Spleen (tissue), 11 donors: ENCODE measurements around the gene EML2. TPM values are rescaled to one million over a fixed set of nuclear protein-coding genes. Genes with fewer than 3 reads are reported as not detected.

Experiments
- DNase-seq: peaks from one replicate; pipeline ENCODE4 v3.0.0-alpha.2; 2020
- H3K27ac ChIP-seq, 8 donors: fragments of 200-600 bp; sonication (generic) in 7 of 8; 1 replicate in 4 of 8; 2 replicates in 4 of 8; pipeline versions ENCODE4 v1.5.0 to v1.8.0; 2016 to 2021; ENCODE audit warnings: inconsistent platforms in 4 of 8, mild to moderate bottlenecking in 4 of 8, moderate library complexity in 1 of 8
- H3K27me3 ChIP-seq, 7 donors: fragments of 200-600 bp; sonication (generic) in 6 of 7; replicated peaks in 1 of 7; 1 replicate in 4 of 7; 2 replicates in 3 of 7; pipeline versions ENCODE4 v1.5.0 to v1.8.0; 2016 to 2021; ENCODE audit warnings: inconsistent platforms in 3 of 7, mild to moderate bottlenecking in 1 of 7
- H3K36me3 ChIP-seq, 6 donors: fragments of 200-600 bp; sonication (generic) in 5 of 6; 1 replicate in 4 of 6; 2 replicates in 2 of 6; pipeline versions ENCODE4 v1.5.0 to v1.8.0; 2016 to 2021; ENCODE audit warnings: inconsistent platforms in 2 of 6
- H3K4me1 ChIP-seq, 6 donors: fragments of 200-600 bp; sonication (generic) in 5 of 6; 1 replicate in 3 of 6; 2 replicates in 3 of 6; pipeline versions ENCODE4 v1.5.0 to v1.8.0; 2016 to 2021; ENCODE audit warnings: inconsistent platforms in 3 of 6
- H3K4me3 ChIP-seq, 8 donors: fragments of 200-600 bp; sonication (generic) in 7 of 8; 1 replicate in 4 of 8; 2 replicates in 4 of 8; pipeline versions ENCODE4 v1.5.0 to v1.8.0; 2016 to 2021; ENCODE audit warnings: inconsistent platforms in 4 of 8, mild to moderate bottlenecking in 4 of 8, moderate library complexity in 2 of 8
- H3K9me3 ChIP-seq, 8 donors: fragments of 200-600 bp; sonication (generic) in 7 of 8; 1 replicate in 4 of 8; 2 replicates in 4 of 8; pipeline versions ENCODE4 v1.5.0 to v1.8.0; 2016 to 2021; ENCODE audit warnings: inconsistent platforms in 4 of 8
- POLR2A ChIP-seq, 3 donors: fragments of 450-650 bp; IDR thresholded peaks; one replicate each; pipeline ENCODE4 v1.5.1; 2017; ENCODE audit warnings: antibody characterized with exemption in 3 of 3, mild to moderate bottlenecking in 1 of 3
- POLR2AphosphoS5 ChIP-seq, 3 donors: sonication (generic); formaldehyde crosslinking; IDR thresholded peaks; one replicate each; pipeline ENCODE4 v1.5.1; 2017; ENCODE audit warnings: antibody characterized with exemption in 3 of 3
- WGBS, 5 donors: extraction: QIAGEN DNeasy Blood & Tissue Kit in 3 of 5; methylation state at CpG; one replicate each; pipeline versions ENCODE4 v1.1.5 to v1.1.7; 2013 to 2018; 5-methylcytosine and 5-hydroxymethylcytosine counted together
- intact Hi-C: fragments of 100-400 bp; cut with DNase I; formaldehyde crosslinking; loops from one replicate; pipeline ENCODE4 v1.15.0; 2023; ENCODE audit warnings: low total_unique reads
- polyA plus RNA-seq, 3 donors: library from polyadenylated mRNA; stranded (reverse); fragments of 200-250 nt; gene quantifications; one replicate each; pipeline ENCODE4 v1.2.1, GENCODE V29; 2013
- total RNA-seq, 7 donors: library from RNA; depleted of rRNA in 3 of 7; stranded (reverse); fragments of >200 nt in 3 of 7; fragmentation: NEBNext Ultra II Directional in 4 of 7; extraction: Animal tissue kit (Norgen Biotek cat#: 25700) in 4 of 7; gene quantifications; one replicate each; pipeline versions ENCODE4 v1.1.0 to v1.2.1, GENCODE V29; 2016 to 2021
- TF ChIP-seq, protein P1 (sequence below), 11 experiments: fragments of 200-600 bp in 7 of 11; fragments of 450-650 bp in 4 of 11; sonication (generic) in 4 of 11; IDR thresholded peaks in 8 of 11; conservative IDR thresholded peaks in 3 of 11; 1 replicate in 7 of 11; 2 replicates in 4 of 11; pipeline versions ENCODE4 v1.4.0 to v1.8.0; 2016 to 2021; ENCODE audit warnings: antibody characterized with exemption in 11 of 11, inconsistent platforms in 4 of 11, mild to moderate bottlenecking in 1 of 11
- donor health status: healthy with polysubstance abuse.
- donor health status: DM: no; HTN: no; CAD: no; lungs with moderate emphysema.
- donor health status: DM: no; HTN: no; CAD: no.
- donor health status: Bipolar disorder and iron deficiency.
- donor health status: healthy.
- donor health status: DM: no; HTN: no; CAD: no.
- donor health status: DM: yes; HTN: yes; CAD: no.

EML2 gene
- total and polyA plus RNA-seq, 10 donors, result 27.1 to 60.6 (median 40.4) TPM

DNA sequence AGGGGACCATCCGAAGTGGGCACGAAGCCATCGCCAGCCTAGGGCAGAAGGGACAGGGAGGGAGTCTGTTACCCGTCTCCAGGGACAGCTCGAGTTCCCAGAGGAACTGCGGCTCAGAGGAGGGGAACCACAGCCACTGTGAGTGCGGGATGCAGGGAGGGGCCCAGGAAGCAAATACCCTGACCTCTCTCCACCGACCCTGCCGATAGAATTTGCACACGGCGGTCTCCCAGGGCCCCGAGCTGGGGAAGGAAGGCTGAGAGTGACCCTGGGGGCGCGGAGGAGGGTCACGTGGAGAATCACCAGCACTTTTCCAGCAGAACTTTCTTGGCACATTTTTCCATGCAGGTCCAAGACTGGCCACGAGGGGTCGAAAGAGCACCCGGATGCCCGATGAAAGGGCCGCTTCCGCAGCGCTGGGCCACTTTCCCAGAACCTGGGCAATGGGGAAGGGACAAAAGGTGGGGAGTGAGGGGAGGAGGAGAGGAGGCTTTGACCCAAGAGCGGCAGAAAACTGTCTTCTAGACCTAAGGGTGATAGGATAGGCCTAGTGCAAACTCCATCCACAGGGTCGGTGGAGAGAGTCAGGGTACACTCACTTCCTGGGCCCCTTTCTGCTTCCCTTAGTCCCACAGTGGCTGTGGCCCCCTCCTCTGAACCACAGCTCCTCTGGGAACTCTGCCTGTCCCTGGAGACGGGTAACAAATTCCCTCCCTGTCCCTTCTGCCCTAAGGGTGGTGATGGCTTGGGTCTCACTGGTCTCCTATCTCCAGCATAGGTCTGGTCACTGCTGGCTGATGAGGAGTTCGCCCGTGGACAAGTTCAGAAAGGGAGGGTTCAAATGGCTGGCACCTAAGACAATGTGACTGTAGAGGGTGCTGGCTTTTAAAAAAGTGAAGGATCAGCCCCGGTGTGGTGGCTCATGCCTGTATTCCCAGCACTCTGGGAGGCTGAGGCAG lies 31.8 kb downstream of the EML2 start:
- H3K27ac ChIP-seq, result peak overlapping the region in 5 of 8 donors; percentile 18 to 65 (median 46)
- peaks cover 6 to 18% (median 13%) of the 10 kb centered on the region in 6 donors for H3K4me1 ChIP-seq
- TF ChIP-seq POLR2A (IDR thresholded peaks at IDR 0.05) (no peak), POLR2AphosphoS5 (IDR thresholded peaks at IDR 0.05) (peak; percentile 57 to 68 (median 65))
- TF ChIP-seq, protein P1, sequence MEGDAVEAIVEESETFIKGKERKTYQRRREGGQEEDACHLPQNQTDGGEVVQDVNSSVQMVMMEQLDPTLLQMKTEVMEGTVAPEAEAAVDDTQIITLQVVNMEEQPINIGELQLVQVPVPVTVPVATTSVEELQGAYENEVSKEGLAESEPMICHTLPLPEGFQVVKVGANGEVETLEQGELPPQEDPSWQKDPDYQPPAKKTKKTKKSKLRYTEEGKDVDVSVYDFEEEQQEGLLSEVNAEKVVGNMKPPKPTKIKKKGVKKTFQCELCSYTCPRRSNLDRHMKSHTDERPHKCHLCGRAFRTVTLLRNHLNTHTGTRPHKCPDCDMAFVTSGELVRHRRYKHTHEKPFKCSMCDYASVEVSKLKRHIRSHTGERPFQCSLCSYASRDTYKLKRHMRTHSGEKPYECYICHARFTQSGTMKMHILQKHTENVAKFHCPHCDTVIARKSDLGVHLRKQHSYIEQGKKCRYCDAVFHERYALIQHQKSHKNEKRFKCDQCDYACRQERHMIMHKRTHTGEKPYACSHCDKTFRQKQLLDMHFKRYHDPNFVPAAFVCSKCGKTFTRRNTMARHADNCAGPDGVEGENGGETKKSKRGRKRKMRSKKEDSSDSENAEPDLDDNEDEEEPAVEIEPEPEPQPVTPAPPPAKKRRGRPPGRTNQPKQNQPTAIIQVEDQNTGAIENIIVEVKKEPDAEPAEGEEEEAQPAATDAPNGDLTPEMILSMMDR (IDR thresholded peaks at IDR 0.05 in 8 of 11, conservative IDR thresholded peaks at IDR 0.05 in 3 of 11), result peak; percentile 60 to 90 (median 84)
- DNase-seq, result peak; percentile 84
- intact Hi-C loops, result loop anchor here (5.0 kb wide), 1 partner anchor 35 kb away; no protein-coding TSS in a partner anchor
- H3K4me3 ChIP-seq, result peak overlapping the region in 4 of 8 donors; percentile 4 to 54 (median 8)
- 16 to 20% (median 20%) methylated on average over 26 to 28 of the region's 28 CpGs for WGBS, 5 donors
- peaks cover 0 to 9% (median 0%) of the 10 kb centered on the region in 8 donors for H3K9me3 ChIP-seq
- peaks cover 0 to 40% (median 29%) of the 10 kb centered on the region in 6 donors for H3K36me3 ChIP-seq
- H3K27me3 ChIP-seq, result peaks cover 0 to 21% (median 8%) of the 10 kb centered on the region in 7 donors

DNA sequence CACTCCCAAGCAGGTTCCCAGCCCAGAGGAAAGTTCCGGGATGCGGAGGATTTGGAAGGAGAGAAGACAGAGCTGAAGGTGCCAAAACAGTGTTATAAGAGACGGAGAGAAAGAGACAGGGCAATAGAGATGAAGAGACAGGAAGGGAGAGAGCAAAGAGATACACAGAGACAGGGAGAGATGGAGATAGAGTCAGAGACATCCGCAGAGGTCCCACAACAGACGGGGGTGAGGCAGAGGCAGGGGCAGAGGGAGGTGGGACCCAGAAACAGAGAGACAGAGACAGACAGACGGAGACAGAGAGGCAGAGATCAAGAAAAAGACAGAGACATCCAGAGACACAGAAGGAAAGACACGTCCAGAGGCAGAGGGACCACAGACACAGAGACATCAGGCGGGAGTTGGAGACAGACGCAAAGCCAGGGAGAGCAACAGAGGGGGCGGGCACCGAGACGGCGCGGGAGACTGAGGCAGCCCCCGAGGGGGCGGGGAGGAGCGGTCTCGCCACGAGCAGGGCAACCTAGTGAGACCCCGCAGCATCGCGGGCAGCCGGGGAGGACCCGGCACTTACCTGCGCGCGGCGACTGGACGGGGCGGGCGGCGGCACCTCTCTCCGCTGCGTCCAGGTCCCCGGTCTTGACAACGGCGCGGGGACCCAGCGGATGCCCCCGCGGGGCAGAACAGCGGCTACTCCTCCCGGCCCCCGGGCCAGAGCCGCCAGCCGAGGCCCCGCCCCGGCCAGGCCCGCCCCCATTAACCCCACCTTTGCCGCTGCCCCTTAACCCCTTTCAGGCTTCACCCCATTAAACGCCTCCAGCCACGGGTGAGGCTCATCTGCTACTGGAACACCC lies 37.4 kb downstream of the EML2 start, which contains the start of gene GPR4:
Gene GPR4 (minus strand): TSS at position 689 of the 851 bp plus-strand sequence. CDS start 10,346 bp downstream, outside the sequence.
- peaks cover 7 to 77% (median 44%) of the 10 kb centered on the region in 7 donors for H3K27me3 ChIP-seq
- no peaks in the 10 kb centered on the region for H3K36me3 ChIP-seq
- H3K27ac ChIP-seq, result peak within 1 kb of the TSS in 4 of 8 donors; percentile 9 to 75 (median 40)
- TF ChIP-seq, protein P1 (IDR thresholded peaks at IDR 0.05 in 8 of 11, conservative IDR thresholded peaks at IDR 0.05 in 3 of 11), result no peak
- TF ChIP-seq POLR2AphosphoS5 (IDR thresholded peaks at IDR 0.05) (peak in 2 of 3 donors; percentile 23 to 43), POLR2A (IDR thresholded peaks at IDR 0.05) (no peak)
- H3K4me1 ChIP-seq, result peaks cover 6 to 63% (median 45%) of the 10 kb centered on the region in 6 donors
- no peak for DNase-seq
- intact Hi-C loops, result no loop called here
- no peaks in the 10 kb centered on the region for H3K9me3 ChIP-seq
- 5 to 6% (median 5%) methylated on average over 35 to 52 of the region's 52 CpGs for WGBS, 5 donors
- peak within 1 kb of the TSS; percentile 16 to 64 (median 32) for H3K4me3 ChIP-seq

DNA sequence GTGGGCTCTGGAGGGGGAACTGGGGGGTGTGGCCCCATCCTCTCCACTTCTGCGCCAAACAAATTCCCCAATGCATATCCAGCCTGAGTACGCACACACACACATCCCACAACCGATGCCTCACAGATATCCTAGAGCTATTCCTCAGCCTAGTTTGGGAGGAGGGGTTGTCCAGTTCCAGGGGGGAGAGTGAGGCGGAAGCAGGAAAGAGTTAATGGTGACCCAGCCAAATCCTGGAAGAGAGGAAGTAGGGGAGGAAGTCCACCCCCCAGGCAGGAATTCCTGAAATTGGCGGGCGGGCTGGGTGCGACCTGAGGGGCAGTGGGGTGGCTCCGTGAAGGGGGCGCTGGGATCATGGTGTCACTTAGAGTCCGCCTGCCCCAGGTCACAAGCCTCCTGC lies 38.1 kb downstream of the EML2 start:
- no peaks in the 10 kb centered on the region for H3K9me3 ChIP-seq
- WGBS, 5 donors, result 24 to 27% (median 26%) methylated on average over 10 of the region's 10 CpGs
- peaks cover 6 to 65% (median 47%) of the 10 kb centered on the region in 6 donors for H3K4me1 ChIP-seq
- intact Hi-C loops, result no loop called here
- TF ChIP-seq POLR2A (IDR thresholded peaks at IDR 0.05) (no peak), POLR2AphosphoS5 (IDR thresholded peaks at IDR 0.05) (no peak)
- H3K27me3 ChIP-seq, result peaks cover 7 to 83% (median 44%) of the 10 kb centered on the region in 7 donors
- no peak for DNase-seq
- H3K27ac ChIP-seq, result peak overlapping the region in 4 of 8 donors; percentile 9 to 75 (median 40)
- peak overlapping the region in 6 of 8 donors; percentile 27 to 64 (median 35) for H3K4me3 ChIP-seq
- no peaks in the 10 kb centered on the region for H3K36me3 ChIP-seq

DNA sequence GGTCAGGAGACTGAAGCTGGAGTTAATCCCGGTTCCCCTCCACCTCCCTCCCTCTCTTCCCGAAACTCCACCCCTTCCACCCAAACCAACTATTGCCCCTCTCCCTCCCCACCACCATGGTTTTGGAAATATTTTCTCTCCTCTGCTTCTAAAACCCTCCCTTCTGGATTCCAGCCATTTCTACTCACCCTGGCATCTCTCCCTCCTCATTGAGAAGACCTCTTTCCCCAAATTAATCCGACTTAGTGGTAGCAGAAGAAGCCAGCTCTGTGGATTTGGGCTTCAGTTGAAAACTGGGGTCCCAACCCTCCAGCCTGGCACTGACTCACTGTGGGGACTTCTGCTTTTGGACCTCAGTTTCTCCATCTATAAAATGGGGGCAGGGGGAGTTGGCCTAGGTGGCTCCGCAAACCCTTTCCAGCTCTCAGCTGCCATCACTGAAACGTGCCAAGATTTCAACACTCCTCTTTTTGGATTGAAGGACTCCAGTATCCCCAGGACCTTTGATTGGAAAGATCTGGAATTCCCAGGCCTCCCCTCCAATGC lies 38.8 kb downstream of the EML2 start:
- Histone ChIP-seq H3K9me3 (no peaks in the 10 kb centered on the region), H3K4me1 (peaks cover 6 to 65% (median 47%) of the 10 kb centered on the region in 6 donors), H3K27ac (peak overlapping the region in 1 of 8 donors; percentile 75), H3K4me3 (peak overlapping the region in 3 of 8 donors; percentile 33 to 64 (median 37)), H3K27me3 (peaks cover 7 to 89% (median 44%) of the 10 kb centered on the region in 7 donors), H3K36me3 (no peaks in the 10 kb centered on the region)
- intact Hi-C loops, result no loop called here
- WGBS, 5 donors, result 53 to 64% (median 61%) methylated on average over 5 of the region's 5 CpGs
- TF ChIP-seq POLR2AphosphoS5 (IDR thresholded peaks at IDR 0.05), result no peak
- TF ChIP-seq, protein P1 (IDR thresholded peaks at IDR 0.05 in 8 of 11, conservative IDR thresholded peaks at IDR 0.05 in 3 of 11), result no peak
- no peak for TF ChIP-seq POLR2A (IDR thresholded peaks at IDR 0.05)
- DNase-seq, result no peak
